ENCODE data around the gene AKAP13. TPM values are rescaled to one million over a fixed set of nuclear protein-coding genes. Genes with fewer than 3 reads are reported as not detected.
A peak's percentile ranks its signal among the peaks of the same experiment; 100 is the strongest.

The AKAP13 gene
- total RNA-seq, 2 experiments from 2014 or later = 282 to 304 TPM

- peak overlapping the region; percentile 77 for H3K27ac Mint-ChIP-seq
- H3K27ac ChIP-seq (ENCODE audit: low read depth in 1 of 2, low read length in 2 of 2) = no peak overlapping the region
- intact Hi-C loops (cut with DNase I, micrococcal nuclease) = loop anchor here (2.0 to 5.0 kb wide), 4 partner anchors 39 to 164 kb away; no protein-coding TSS in a partner anchor
- no peaks in the 10 kb centered on the region for H3K27me3 ChIP-seq (ENCODE audit: control insufficient read depth in 1 of 2, insufficient read depth in 2 of 2, low read length in 2 of 2)
- TF ChIP-seq CTCF (IDR thresholded peaks at IDR 0.05) = peak; percentile 19
- no peaks in the 10 kb centered on the region for H3K9me3 Mint-ChIP-seq
- peak in 13 of 14 experiments; percentile 5 to 72 (median 37) for DNase-seq
- no peaks in the 10 kb centered on the region for H3K9me3 ChIP-seq (ENCODE audit: control insufficient read depth in 1 of 2, insufficient read depth in 1 of 2, low read length in 2 of 2)
- peak; percentile 90 for ATAC-seq (ENCODE audit: poor library complexity)
- peaks cover 14% of the 10 kb centered on the region for H3K4me1 ChIP-seq (ENCODE audit: insufficient read depth, low read length)
- H3K4me3 ChIP-seq (ENCODE audit: low read length) = peak overlapping the region; percentile 18
- POLR2A ChIA-PET = interaction anchor here (0.8 to 1.9 kb wide), 6 partner anchors 10 to 81 kb away, joined by 3 to 10 read pairs (median 4); no protein-coding TSS in a partner anchor
- no peaks in the 10 kb centered on the region for H3K27me3 Mint-ChIP-seq
- H3K36me3 ChIP-seq (ENCODE audit: insufficient read depth, low read length) = peaks cover 35% of the 10 kb centered on the region
- peaks cover 46% of the 10 kb centered on the region for H3K36me3 Mint-ChIP-seq (ENCODE audit: low read depth)
- H3K4me1 Mint-ChIP-seq (ENCODE audit: low read depth) = peaks cover 82% of the 10 kb centered on the region
- CTCF ChIA-PET = interaction anchor here (1.2 to 1.6 kb wide), 5 partner anchors 11 to 45 kb away, joined by 3 to 7 read pairs (median 3); no protein-coding TSS in a partner anchor
- peak overlapping the region; percentile 52 for H3K4me3 Mint-ChIP-seq
Measured at GRCh38 chr15:85543741-85544155, 163.3 kb downstream of the AKAP13 start.

GRCh38 chr15:85545185-85545584 lies 164.8 kb downstream of the AKAP13 start:
- ChIA-PET POLR2A (no interaction called here), CTCF (interaction anchor here (1.1 kb wide), 1 partner anchor 12 kb away, joined by 3 read pairs; no protein-coding TSS in a partner anchor)
- ATAC-seq (ENCODE audit: poor library complexity) (no peak), DNase-seq (peak in 3 of 14 experiments; percentile 22 to 48 (median 45))
- H3K9me3 Mint-ChIP-seq = no peaks in the 10 kb centered on the region
- TF ChIP-seq CTCF (IDR thresholded peaks at IDR 0.05) = no peak
- H3K27me3 ChIP-seq (ENCODE audit: control insufficient read depth in 1 of 2, insufficient read depth in 2 of 2, low read length in 2 of 2) = no peaks in the 10 kb centered on the region
- peaks cover 41% of the 10 kb centered on the region for H3K36me3 ChIP-seq (ENCODE audit: insufficient read depth, low read length)
- no peaks in the 10 kb centered on the region for H3K9me3 ChIP-seq (ENCODE audit: control insufficient read depth in 1 of 2, insufficient read depth in 1 of 2, low read length in 2 of 2)
- peak overlapping the region; percentile 56 for H3K27ac Mint-ChIP-seq
- H3K4me3 ChIP-seq (ENCODE audit: low read length) = no peak overlapping the region
- peaks cover 71% of the 10 kb centered on the region for H3K4me1 Mint-ChIP-seq (ENCODE audit: low read depth)
- no peak overlapping the region for H3K4me3 Mint-ChIP-seq
- peaks cover 14% of the 10 kb centered on the region for H3K4me1 ChIP-seq (ENCODE audit: insufficient read depth, low read length)
- intact Hi-C loops (cut with DNase I, micrococcal nuclease) = no loop called here
- no peak overlapping the region for H3K27ac ChIP-seq (ENCODE audit: low read depth in 1 of 2, low read length in 2 of 2)
- no peaks in the 10 kb centered on the region for H3K27me3 Mint-ChIP-seq
- H3K36me3 Mint-ChIP-seq (ENCODE audit: low read depth) = peaks cover 57% of the 10 kb centered on the region

DNA sequence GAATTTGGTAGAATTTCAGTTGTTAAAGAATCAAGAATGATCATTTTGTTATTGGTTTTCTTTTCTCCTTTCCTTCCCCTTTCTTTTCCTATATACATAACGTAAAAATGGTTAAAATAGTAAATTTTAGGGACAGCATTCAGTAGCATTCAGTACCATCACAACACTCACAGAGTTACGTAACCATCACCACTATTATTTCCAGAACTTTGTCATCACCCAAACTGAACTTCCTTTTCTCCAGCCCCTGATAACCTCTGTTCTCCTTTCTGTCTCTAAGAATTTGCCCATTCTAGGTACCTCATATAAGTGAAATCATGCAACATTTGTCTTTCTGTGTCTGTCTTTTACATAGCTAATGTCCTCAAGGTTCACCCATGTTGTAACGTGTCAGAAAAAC lies 165.3 kb downstream of the AKAP13 start:
- Histone ChIP-seq H3K36me3 (ENCODE audit: insufficient read depth, low read length) (peaks cover 41% of the 10 kb centered on the region), H3K4me1 (ENCODE audit: insufficient read depth, low read length) (peaks cover 14% of the 10 kb centered on the region), H3K27me3 (ENCODE audit: control insufficient read depth in 1 of 2, insufficient read depth in 2 of 2, low read length in 2 of 2) (no peaks in the 10 kb centered on the region), H3K4me3 (ENCODE audit: low read length) (no peak overlapping the region), H3K9me3 (ENCODE audit: control insufficient read depth in 1 of 2, insufficient read depth in 1 of 2, low read length in 2 of 2) (no peaks in the 10 kb centered on the region), H3K27ac (ENCODE audit: low read depth in 1 of 2, low read length in 2 of 2) (no peak overlapping the region)
- Mint-ChIP-seq H3K4me1 (ENCODE audit: low read depth) (peaks cover 65% of the 10 kb centered on the region), H3K9me3 (no peaks in the 10 kb centered on the region), H3K27ac (peak overlapping the region; percentile 56), H3K36me3 (ENCODE audit: low read depth) (peaks cover 63% of the 10 kb centered on the region), H3K4me3 (no peak overlapping the region), H3K27me3 (no peaks in the 10 kb centered on the region)
- CTCF ChIA-PET = interaction anchor here (0.6 kb wide), 1 partner anchor 1131 kb away, joined by 3 read pairs; no protein-coding TSS in a partner anchor
- intact Hi-C loops (cut with DNase I, micrococcal nuclease) = no loop called here
- no peak for TF ChIP-seq CTCF (IDR thresholded peaks at IDR 0.05)
- POLR2A ChIA-PET = no interaction called here
- no peak for ATAC-seq (ENCODE audit: poor library complexity)
- peak in 2 of 14 experiments; percentile 42 for DNase-seq
